HG02973 (cell line): Measurements from ENCODE around the gene TSPAN18.

Experiments used
- ATAC-seq: cut with Tn5 transposase; IDR thresholded peaks from one replicate; pipeline ENCODE4 v1.9.1; 2021; ENCODE audit warnings: moderate library complexity; ENCODE audit not compliant: unreplicated experiment

The TSPAN18 gene

DNA sequence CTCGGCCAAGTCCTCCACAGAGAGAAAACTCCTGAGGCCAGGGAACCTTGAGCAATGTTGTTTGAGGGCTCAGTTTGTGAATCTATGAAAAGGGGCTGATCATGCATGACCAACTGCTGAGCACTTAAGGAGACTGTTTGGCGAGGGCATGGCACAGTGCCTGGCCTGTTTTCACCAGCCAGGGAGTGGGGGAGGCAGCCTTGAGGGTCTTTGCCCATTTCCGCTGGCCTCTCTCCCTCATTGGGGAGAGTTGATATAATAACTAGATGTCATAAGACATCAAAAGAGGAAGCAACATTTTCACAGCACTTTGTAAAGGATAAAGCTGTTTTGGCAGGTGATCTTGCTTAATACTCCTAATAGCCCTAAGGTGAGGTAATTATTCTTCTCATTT lies 113.3 kb downstream of the TSPAN18 start:
- ATAC-seq, result no peak

DNA sequence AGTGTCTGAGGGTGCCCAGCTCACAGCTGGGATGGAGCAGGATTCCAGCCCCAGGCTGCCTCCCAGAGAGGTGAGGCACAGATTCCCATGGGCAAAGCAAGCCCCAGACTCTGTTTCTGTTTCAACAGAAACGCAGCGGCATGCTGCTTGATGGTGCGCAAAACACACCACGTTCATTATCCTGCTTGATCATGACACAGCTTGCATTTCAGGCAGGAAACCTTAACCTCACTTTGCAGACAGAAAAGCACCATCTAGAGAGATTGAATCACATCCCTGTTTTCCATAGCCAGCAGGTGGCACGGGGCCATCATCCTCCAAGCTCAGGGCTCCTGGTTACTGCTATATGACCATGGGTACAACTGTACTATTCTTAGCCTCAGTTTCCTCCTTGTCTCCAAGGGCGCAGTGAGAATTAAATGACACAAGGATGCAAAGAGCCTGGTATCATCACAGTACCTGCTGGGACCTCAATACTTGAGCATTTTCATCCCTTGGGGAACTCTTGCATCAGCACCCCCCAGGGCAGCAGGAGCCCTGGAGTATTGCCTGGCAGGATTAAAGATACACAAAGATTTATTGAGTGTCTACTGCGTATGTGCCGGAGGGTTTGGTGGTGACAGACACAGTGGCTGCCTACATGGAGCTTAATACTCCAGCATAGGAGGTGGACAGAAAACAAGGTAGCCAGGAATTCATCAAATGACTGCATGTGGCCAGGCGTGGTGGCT lies 113.9 kb downstream of the TSPAN18 start:
- no peak for ATAC-seq

DNA sequence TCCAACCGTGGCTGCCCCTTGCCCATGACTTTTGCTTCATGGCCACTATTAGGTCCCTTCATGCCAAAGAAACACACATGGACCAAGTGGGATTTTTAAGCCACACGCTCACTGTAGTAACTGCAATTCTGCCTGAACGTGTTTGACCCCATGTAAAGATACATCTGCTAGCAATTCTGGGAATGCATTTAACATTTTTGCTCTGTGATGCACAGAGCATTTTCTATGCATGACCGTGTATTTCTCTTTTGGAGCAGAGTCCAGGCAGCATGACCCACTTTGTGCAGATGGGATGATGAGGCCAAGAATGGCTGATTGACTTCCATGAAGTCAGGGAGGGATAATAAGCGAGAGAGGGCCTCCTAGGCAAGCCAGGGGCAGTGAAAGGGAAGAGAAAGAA lies 115.5 kb downstream of the TSPAN18 start:
- ATAC-seq, result no peak

DNA sequence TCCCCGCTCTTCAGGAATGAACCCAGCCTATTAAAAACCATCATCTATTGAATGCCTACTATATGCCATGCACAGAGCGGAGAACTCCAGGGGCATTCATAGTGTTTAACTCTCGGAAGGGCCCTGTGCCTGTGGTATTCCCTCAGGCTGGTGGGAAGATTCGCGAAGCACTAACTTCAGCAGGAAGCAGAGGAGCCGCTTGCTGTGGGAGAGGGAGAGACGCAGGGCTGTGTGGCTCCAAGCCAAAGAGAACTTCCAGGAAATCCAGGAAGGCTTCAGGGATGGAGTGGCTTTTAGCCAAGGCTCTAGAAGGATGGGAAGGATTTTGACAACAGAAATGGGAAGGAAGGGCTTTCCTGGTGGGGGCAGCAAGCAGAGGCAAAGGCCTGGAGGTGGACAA lies 120.1 kb downstream of the TSPAN18 start:
- ATAC-seq, result no peak

DNA sequence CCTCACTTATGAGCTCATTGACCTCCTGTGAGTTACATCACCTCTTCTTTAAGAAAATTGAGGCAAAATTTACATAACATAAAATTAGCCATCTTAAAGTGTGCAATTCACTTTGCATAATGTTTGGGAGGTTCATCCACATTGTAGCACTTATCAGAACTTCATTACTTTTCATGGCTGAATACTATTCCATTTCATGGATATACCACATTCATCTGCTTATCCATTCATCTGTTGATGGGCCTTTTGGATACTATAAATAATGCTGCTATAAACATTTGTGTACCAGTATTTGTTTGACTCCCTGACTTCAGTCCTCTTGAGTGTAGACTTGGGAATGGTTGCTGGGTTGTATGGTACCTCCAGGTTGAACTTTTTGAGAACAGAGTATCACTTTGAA lies 120.6 kb downstream of the TSPAN18 start:
- ATAC-seq, result no peak

DNA sequence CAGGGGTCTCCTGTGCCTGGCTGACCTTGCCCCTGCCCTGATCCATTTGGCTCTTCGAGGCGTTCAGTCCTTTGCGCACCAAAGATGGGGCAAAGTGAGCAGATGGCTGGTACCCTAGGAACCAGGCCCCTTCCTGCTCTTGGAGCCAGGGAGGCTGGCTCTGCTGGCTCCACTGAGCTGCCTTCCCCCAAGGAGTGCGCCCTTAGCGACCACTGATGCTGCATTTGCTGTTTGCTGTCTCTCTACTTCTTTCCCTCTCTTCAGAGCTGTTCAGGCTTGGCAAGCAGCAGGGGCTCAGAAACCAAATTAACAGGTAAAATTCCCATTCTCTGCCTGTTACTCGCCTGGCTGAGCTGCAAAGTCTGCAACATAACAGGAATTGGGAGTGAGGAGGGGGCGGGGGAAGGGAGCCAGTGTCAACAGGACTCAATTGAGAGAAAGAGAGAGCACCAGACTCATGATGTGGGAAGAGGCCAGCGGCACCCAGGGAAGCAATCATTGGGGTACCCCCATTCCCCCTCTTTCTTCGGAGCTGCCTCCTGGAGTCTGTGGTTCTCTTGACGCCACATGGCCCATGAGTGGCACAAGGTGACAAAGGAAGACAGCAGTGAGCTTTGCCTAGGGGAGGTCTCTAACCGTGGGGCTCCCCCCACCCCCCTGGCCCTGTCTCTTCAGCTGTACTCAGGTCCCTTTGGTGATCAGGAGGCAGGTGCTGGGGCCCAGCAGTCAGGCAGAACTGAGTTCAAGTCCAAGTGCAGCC lies 121.6 kb downstream of the TSPAN18 start:
- no peak for ATAC-seq

DNA sequence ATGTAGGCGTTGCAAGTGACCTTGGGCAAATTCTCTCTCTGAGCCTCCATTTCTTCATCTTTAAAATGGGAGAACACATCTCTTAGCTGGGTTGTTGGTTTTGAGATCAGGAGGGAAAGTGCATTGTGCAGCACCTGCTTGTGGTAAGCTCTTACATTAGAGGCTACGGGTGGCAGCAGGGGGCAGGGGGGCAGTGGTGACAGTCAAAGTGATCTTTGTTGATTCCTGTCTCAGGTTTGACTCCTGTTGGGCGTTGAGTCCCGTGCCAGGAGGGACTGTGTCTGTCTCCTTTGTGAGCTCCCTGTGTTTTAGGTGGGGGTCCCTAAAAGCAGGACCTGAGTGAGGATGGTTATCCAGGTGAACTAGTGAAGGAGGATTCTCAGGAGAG lies 122.2 kb downstream of the TSPAN18 start:
- no peak for ATAC-seq

DNA sequence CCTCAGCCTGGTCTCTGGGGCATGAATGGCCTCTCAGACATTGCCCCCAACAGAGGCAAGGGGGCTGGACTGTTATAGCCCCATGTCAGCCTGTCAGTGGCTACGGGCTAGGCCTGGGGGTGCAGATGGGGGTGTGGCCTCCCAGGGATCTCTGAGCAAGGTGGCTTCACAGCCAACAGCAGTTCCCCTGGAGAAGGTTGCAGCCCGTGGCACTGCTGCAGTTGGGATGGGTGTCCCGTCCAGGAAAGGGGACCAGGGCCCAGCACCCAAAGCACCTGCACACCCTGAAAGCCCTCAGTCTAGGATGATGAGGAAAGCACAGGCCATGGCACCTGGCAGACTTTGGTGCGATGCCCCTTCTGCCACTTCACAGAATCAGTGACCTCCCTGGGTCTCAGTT lies 122.7 kb downstream of the TSPAN18 start:
- no peak for ATAC-seq

DNA sequence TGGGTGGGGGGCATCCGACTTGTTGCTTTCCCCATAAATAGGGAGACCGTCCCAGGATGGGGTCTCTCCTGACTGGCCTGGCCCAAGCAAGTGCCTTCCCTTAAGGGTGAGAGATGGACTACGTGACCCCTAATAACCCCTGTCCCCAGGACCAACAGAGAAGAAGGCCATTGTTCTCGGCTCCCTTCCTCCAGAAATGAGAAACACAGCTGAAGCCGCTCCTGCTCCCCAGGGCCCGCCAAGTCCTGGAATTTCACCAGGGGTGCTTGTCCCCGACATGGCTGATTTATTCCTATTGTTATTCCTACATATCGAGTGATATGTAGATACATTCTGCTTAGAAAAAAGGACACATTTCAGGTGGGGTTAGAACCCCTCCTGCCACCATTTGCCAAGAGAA lies 123.2 kb downstream of the TSPAN18 start:
- no peak for ATAC-seq

DNA sequence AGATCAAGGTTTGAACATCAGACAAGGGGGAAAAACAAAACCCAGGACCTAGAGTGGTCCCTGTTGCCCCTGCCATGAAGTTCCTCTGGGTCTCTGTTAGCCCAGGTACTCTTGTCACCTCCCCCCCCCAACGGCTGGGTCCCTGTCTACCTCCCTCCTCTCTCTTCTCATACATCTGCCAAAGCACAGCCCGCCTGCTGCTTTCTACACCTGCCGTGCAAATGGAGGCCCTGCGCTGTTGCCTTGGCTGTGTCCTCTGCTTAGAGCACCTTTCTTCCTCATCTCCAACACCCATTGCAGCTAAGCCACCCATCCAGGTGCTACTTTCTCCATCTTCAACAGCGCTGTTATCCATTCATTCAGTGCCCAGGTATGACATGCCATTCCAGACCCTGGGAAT lies 124.7 kb downstream of the TSPAN18 start:
- no peak for ATAC-seq

DNA sequence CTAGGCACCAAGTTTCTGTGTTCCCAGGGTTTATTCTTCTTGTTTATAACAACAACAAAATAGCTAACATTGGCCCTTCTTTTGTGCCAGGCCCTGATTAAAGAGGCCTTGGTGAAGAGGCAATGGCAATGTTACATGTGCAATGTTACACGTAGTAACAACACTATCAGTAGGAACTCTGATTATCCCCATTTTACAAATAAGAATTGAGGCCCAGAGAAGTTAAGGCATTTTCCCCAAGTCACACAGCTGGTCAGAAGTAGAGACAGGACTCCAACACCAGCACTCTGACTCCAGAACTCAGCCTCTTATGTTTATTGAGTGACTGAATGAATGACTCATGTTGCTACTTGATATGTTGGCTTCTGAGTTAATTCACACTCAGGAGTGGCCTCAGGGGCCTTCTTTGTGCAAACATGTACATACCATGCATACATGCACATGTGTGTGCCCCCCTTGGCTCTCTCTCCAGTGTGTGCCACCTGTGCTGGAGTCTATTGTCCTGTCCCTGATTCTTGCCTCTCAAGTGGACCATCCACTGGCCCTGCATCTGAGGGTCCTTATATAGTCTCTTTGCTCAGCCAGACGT lies 125.5 kb downstream of the TSPAN18 start:
- ATAC-seq, result no peak

DNA sequence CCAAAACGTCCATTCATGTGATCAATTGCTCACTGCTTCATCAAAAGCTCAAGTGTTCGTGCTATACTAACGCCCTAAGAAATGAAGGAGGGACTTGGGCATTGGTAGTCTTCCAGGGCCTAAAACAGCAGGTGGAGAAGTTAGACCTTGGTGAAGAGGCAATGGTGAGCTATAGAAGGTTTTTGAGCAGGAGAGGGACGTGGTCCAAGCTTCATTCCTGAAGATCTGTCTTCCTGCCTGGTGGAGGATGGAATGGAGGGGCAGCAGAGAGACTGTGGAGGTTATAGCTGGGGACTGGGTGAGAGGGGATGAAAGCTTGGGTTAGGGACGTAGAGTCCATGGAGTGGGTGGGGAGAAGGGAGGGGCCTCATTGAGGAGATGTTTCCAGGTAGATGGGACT lies 126.2 kb downstream of the TSPAN18 start:
- no peak for ATAC-seq

DNA sequence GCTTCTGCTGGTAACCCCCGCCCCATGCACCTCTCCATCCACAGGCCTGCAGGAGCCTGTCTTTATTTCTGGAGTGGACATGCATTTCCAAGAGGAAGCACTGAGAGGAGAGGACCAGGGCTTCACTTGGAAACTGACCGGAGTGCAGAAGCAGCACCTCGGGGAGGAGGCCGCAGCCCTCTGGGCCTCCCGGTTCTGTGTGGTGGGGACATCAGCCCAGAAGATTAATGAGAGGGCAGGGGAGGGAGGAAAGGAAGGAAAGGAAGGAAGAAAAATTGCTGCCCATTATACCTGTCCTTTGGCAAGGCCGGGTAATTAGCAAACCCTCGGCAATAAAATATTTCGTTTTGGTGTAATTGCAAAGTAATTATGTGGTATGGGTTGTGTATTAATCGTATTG lies 126.9 kb downstream of the TSPAN18 start:
- ATAC-seq, result no peak

DNA sequence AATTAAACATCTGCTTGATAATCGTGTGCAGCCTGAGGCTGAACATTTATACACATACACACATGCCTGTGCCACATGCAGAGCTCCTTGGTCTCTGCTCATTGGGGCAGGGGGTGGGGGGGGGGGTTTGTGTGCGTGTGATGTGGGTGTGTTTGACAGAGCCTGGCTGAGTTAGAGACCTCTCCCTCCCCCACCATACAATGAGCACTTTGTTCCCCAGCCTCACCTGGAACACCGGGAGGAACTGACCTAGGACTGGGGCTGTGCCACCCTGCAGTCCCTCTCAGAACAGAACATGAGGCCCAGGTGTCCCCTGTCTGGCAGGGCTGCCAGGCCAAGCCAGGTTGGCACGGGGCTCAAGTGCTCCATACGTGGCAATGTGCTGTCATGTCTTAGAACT lies 127.3 kb downstream of the TSPAN18 start:
- no peak for ATAC-seq

DNA sequence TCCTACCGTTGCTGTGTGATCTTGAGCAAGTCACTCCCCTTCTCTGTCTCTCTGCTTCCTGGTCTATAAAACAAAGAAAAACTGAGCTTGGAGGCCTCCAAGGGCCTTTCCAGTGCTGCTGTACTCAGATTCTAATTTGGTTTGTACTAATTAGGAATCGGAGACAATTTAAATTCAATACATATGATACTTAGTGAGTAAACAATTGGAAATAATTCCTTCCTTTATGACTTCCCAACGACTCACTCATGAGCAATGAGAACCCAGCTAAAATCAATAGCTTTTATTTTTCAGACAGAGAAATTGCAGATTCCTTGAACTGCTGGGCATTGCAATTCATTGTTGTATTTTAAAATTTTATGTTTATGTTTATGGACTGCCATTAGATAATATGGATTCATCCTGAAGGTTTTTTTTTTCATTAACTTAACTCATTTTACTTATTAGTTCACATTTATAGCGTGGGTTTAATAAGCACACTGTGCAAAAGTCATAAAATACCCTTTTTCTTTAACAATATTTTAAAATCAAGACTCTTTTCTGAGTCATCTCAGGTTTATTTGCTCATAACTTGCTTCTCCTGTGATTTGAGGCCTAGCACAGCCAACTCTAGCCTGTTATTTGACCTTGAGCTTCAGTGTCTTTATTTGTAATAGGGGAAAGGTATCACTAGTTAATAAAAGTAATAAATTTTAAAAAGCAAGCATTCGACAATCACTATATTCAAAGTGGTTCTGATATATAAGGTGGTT lies 128.2 kb downstream of the TSPAN18 start:
- no peak for ATAC-seq

DNA sequence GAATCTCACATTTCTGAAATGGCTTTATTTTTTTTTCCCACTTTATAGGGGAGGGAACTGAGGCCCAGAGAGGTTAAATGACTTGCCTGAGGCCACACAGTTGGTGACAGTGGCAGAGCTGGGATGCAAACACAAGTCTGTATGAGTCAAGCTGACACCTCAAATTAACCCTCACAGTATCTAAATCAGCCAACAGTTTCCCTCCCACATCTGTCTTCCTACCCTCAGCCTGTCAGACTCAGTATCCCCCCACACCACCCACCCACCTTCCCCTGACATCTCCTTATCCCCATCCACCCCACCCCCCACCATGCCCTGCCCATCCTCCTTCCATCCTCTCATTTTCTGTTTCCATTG lies 128.7 kb downstream of the TSPAN18 start:
- no peak for ATAC-seq

DNA sequence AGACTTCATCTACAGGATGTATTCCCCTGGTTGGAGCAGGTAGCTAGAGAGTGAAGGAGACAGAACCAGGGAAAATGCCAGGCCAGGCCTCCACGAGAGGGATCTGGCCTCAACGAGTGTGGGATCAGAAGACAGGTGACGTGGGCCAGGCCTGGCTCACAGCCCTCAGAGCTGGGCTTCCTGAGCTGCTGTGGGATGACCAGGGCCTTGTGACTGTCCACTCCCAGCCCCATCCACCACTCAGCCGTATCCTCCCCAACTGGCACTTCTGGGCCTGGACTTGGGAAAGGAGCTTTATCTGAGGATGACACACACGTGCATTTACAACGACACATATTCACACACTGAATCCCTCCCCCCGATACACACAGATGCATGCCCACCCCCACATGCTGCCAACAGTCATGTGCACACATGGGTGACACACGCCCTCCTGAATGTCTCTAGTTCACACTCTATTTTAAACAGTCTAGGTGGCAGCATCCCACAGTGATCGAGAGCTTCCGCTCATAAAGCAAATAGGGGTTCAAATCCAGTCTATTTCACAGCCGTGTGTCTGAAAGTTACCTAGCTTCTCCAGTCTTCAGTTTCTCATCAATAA lies 130.8 kb downstream of the TSPAN18 start:
- no peak for ATAC-seq

DNA sequence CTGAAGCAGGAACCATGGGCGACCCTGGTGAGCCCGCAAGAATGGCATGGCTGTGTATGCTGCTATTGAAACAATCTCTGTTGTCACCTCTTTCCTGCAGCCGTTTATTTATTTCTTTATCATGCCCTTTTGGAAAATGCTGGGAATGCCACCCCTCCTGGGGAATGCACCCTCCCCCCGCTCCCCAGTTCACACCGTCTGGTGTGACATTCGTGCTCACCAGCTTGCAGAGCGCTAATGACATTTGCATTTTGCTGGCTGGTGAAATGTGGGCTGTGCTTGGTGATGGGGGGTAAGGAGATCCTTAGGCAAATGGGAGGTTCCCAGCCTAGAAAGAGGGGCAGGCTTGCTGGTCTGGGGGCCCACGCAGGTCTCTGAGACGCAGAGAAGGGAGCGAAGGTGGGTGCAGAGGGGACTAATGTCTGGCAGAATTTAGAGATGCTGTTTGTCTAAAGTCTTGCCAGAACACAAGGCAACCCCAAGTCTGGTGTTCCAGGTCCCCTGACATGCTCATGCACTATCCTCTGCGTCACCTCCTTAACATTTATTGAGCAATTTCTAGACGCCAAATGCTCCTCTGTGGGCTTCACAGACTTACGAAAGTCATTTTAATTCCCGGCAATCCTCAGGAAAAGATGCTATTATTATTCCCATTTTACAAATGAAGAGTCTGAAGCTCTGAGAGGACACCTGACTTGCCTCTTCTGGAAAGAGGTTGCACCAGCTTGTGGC lies 132.2 kb downstream of the TSPAN18 start:
- ATAC-seq, result no peak

DNA sequence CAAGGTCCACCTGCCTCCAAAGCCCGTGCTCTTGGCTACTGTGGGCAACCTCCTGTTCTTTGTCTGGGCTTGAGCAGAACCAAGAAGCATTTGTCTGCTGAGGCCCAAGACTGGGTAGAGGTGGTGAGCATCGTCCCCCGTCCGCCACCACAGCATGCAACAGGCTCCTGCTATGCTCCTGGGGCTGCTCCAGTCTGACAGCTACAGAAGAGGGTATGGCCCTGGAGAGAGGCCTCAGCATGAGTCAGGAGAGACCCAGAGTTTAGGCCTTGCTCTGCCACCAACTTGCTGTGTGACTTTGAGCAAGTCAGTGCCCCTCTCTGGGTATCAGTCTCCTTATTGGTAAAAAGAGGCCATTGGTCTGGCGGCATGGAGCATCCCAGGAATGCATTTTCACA lies 132.8 kb downstream of the TSPAN18 start:
- no peak for ATAC-seq

DNA sequence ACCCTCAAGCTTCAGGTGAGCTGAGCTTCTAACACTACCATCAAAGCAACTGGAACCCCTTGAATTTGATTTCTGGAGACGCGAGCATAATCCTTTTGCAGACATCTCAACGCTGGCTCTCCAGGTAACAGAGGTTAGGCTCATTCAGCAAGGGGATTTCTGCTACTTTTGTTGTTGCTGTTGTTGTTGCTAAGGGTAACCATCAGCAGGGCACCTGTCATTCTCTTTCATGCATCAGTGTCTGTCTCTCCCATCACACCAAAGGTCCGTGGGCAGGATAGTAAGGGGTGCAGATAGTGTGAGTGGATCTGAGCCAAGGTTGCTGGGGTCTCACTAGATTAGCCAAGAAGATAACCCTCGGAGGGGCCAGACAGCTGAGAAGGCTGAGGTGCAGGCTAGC lies 133.6 kb downstream of the TSPAN18 start:
- no peak for ATAC-seq
